Stomach (tissue), 4 donors: ENCODE results near the gene VEGFC.

ENCODE experiments used
- EP300 ChIP-seq: sonication (generic); formaldehyde crosslinking; IDR thresholded peaks from one replicate; pipeline ENCODE4 v1.6.1; 2017; ENCODE audit warnings: antibody characterized with exemption
- POLR2A ChIP-seq, 4 donors: fragments of 450-650 bp; IDR thresholded peaks; one replicate each; pipeline ENCODE4 v1.6.1; 2016; ENCODE audit warnings: antibody characterized with exemption in 4 of 4, control low read depth in 2 of 4, mild to moderate bottlenecking in 1 of 4, moderate library complexity in 1 of 4
- POLR2AphosphoS5 ChIP-seq, 3 donors: sonication (generic); formaldehyde crosslinking; IDR thresholded peaks; one replicate each; pipeline ENCODE4 v1.6.1; 2016; ENCODE audit warnings: antibody characterized with exemption in 3 of 3
- TF ChIP-seq, protein P1 (sequence below), 7 experiments: fragments of 450-650 bp in 4 of 7; fragments of 200-600 bp in 3 of 7; sonication (generic) in 3 of 7; IDR thresholded peaks; one replicate each; pipeline ENCODE4 v1.5.1; 2016 to 2019; ENCODE audit warnings: antibody characterized with exemption in 7 of 7, control low read depth in 2 of 7, mild to moderate bottlenecking in 1 of 7

DNA sequence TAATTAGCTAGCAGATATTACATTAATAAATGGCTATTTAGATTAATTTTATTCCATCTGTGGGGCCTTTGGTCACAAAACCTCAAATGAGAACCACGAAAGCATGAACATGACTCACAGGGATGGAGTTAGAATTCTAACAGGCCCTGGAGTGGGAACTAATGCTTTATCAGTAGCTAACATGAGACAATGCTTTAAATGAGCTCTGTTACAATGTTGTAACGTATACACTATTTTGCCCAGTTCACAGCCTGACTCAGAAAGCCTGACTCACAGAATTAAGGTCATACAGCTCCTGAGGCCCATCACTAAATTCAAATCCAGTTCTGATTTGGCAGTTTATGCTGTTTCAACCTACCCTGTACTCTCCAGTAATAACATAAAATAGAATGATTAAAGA, 23.2 kb downstream of the VEGFC start:
- TF ChIP-seq, protein P1, sequence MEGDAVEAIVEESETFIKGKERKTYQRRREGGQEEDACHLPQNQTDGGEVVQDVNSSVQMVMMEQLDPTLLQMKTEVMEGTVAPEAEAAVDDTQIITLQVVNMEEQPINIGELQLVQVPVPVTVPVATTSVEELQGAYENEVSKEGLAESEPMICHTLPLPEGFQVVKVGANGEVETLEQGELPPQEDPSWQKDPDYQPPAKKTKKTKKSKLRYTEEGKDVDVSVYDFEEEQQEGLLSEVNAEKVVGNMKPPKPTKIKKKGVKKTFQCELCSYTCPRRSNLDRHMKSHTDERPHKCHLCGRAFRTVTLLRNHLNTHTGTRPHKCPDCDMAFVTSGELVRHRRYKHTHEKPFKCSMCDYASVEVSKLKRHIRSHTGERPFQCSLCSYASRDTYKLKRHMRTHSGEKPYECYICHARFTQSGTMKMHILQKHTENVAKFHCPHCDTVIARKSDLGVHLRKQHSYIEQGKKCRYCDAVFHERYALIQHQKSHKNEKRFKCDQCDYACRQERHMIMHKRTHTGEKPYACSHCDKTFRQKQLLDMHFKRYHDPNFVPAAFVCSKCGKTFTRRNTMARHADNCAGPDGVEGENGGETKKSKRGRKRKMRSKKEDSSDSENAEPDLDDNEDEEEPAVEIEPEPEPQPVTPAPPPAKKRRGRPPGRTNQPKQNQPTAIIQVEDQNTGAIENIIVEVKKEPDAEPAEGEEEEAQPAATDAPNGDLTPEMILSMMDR (IDR thresholded peaks at IDR 0.05), result no peak
- TF ChIP-seq POLR2A (IDR thresholded peaks at IDR 0.05) (no peak), POLR2AphosphoS5 (IDR thresholded peaks at IDR 0.05) (no peak), EP300 (no peak)
